Chondrocyte (in vitro differentiated cells): ENCODE measurements around the gene ZNF497. TPM values are rescaled to one million over a fixed set of nuclear protein-coding genes. Genes with fewer than 3 reads are reported as not detected.

Experiments
- DNase-seq: peaks from one replicate; pipeline ENCODE4 v3.0.0; 2021; ENCODE audit warnings: mixed read lengths, low spot score
- H3K27ac Mint-ChIP-seq: one replicate; pipeline ENCODE4 v1.8.0; 2021; ENCODE audit warnings: mild to moderate bottlenecking, moderate library complexity, mixed read lengths; ENCODE audit not compliant: unreplicated experiment
- H3K27me3 Mint-ChIP-seq: 2 replicates; pipeline ENCODE4 v1.8.0; 2021; ENCODE audit warnings: low read depth, mixed read lengths
- H3K36me3 Mint-ChIP-seq: 2 replicates; pipeline ENCODE4 v1.8.0; 2021; ENCODE audit warnings: low read depth, mixed read lengths
- H3K4me1 Mint-ChIP-seq: 2 replicates; pipeline ENCODE4 v1.8.0; 2021; ENCODE audit warnings: low read depth, mild to moderate bottlenecking, mixed read lengths
- H3K4me3 Mint-ChIP-seq: one replicate; pipeline ENCODE4 v1.8.0; 2021; ENCODE audit warnings: mild to moderate bottlenecking, moderate library complexity, mixed read lengths; ENCODE audit not compliant: unreplicated experiment
- H3K9me3 Mint-ChIP-seq: 2 replicates; pipeline ENCODE4 v1.8.0; 2021; ENCODE audit warnings: low read depth, mixed read lengths
- CTCF ChIP-seq: fragments of 200-600 bp; sonication (generic); IDR thresholded peaks from 2 replicates; pipeline ENCODE4 v1.5.0; 2021; ENCODE audit warnings: antibody characterized with exemption, mild to moderate bottlenecking, moderate library complexity
- microRNA-seq: library from miRNA; unstranded; fragments of <30 nt; microRNA quantifications from one replicate; pipeline ENCODE4 v1.2.0, GENCODE V29; 2020; ENCODE audit warnings: borderline number of aligned reads
- total RNA-seq: library from RNA; stranded (reverse); gene quantifications from 3 replicates; pipeline ENCODE4 v1.2.1, GENCODE V29; 2021

ZNF497 gene
- total RNA-seq, 1 donor from 2014 or later = 0.65 TPM

GRCh38 chr19:58307736-58308135 is 54.8 kb downstream of the ZNF497 start:
- no peaks in the 10 kb centered on the region for H3K27me3 Mint-ChIP-seq
- H3K27ac Mint-ChIP-seq = peak overlapping the region; percentile 17
- DNase-seq = no peak
- H3K4me3 Mint-ChIP-seq = no peak overlapping the region
- TF ChIP-seq CTCF = no peak
- H3K9me3 Mint-ChIP-seq = no peaks in the 10 kb centered on the region
- peaks cover 28% of the 10 kb centered on the region for H3K36me3 Mint-ChIP-seq
- peaks cover 30% of the 10 kb centered on the region for H3K4me1 Mint-ChIP-seq

- no peaks in the 10 kb centered on the region for H3K9me3 Mint-ChIP-seq
Observed at GRCh38 chr19:58305932-58306323, 56.6 kb downstream of the ZNF497 start.

GRCh38 chr19:58305065-58305931 is 57.3 kb downstream of the ZNF497 start, which contains the start of gene ERVK3-1:
Gene ERVK3-1 (plus strand): TSS chr19:58305377. CDS start chr19:58312169, 6,792 bp downstream.
- DNase-seq = peak; percentile 98
- Mint-ChIP-seq H3K27me3 (no peaks in the 10 kb centered on the region), H3K27ac (peak within 1 kb of the TSS; percentile 99), H3K9me3 (no peaks in the 10 kb centered on the region), H3K4me3 (peak within 1 kb of the TSS; percentile 94), H3K36me3 (peaks cover 25% of the 10 kb centered on the region), H3K4me1 (peaks cover 30% of the 10 kb centered on the region)
- peak; percentile 30 for TF ChIP-seq CTCF

More at GRCh38 chr19:58305932-58306323, 56.6 kb downstream of the ZNF497 start:
- H3K27me3 Mint-ChIP-seq = no peaks in the 10 kb centered on the region
- peaks cover 21% of the 10 kb centered on the region for H3K36me3 Mint-ChIP-seq
- DNase-seq = no peak
- H3K27ac Mint-ChIP-seq = peak overlapping the region; percentile 99
- no peak for TF ChIP-seq CTCF
- peaks cover 30% of the 10 kb centered on the region for H3K4me1 Mint-ChIP-seq
- peak overlapping the region; percentile 94 for H3K4me3 Mint-ChIP-seq

- peak overlapping the region; percentile 99 for H3K27ac Mint-ChIP-seq
- H3K4me1 Mint-ChIP-seq = peaks cover 30% of the 10 kb centered on the region
- peak overlapping the region; percentile 94 for H3K4me3 Mint-ChIP-seq
- TF ChIP-seq CTCF = no peak
- peaks cover 26% of the 10 kb centered on the region for H3K36me3 Mint-ChIP-seq
- no peaks in the 10 kb centered on the region for H3K27me3 Mint-ChIP-seq
- no peak for DNase-seq
- H3K9me3 Mint-ChIP-seq = no peaks in the 10 kb centered on the region
Observed at GRCh38 chr19:58304748-58305064, 57.8 kb downstream of the ZNF497 start.

Small RNA genes within 50 kb of the gene (microRNA-seq; reads per million reads assigned to microRNA genes)
- gene MIR4754 = not detected
- gene MIR6806 = not detected

Other genes starting within 250 kb of the ZNF497 start
- gene ZNF329, start 212.0 kb downstream of the ZNF497 start, total RNA-seq = 8.1 to 11.5 TPM (median 9.2 TPM) in 3 replicates
- gene ZNF274, start 179.7 kb downstream of the ZNF497 start, total RNA-seq = 12.7 to 14.1 TPM (median 13.2 TPM) in 3 replicates
- 16.2 to 24.7 TPM (median 17.4 TPM) in 3 replicates for gene ZNF544, start 133.8 kb downstream of the ZNF497 start, total RNA-seq
- 7.9 to 9.2 TPM (median 8.1 TPM) in 3 replicates for gene ZNF8, start 83.8 kb downstream of the ZNF497 start, total RNA-seq
- 25.3 to 29.4 TPM (median 26.0 TPM) in 3 replicates for gene ERVK3-1, start 57.4 kb downstream of the ZNF497 start, total RNA-seq
- gene ZSCAN22, start 35.8 kb downstream of the ZNF497 start, total RNA-seq = 2.8 to 3.2 TPM (median 3.0 TPM) in 3 replicates
- gene A1BG, start 9.3 kb downstream of the ZNF497 start, total RNA-seq = 49.7 to 53.8 TPM (median 50.2 TPM) in 3 replicates
- gene ZNF837, start 18.3 kb upstream of the ZNF497 start, total RNA-seq = 2.0 to 3.5 TPM (median 2.5 TPM) in 3 replicates
- 624 to 792 TPM (median 634 TPM) in 3 replicates for gene RPS5, start 24.5 kb upstream of the ZNF497 start, total RNA-seq
- gene RNF225, start 32.9 kb upstream of the ZNF497 start, total RNA-seq = not detected in 3 replicates
- 10.2 to 11.1 TPM (median 10.7 TPM) in 3 replicates for gene ZNF584, start 45.9 kb upstream of the ZNF497 start, total RNA-seq
- gene ZNF132, start 77.4 kb upstream of the ZNF497 start, total RNA-seq = 1.5 to 1.8 TPM (median 1.6 TPM) in 3 replicates
- 6.3 to 9.8 TPM (median 7.5 TPM) in 3 replicates for gene ZNF324B, start 88.9 kb upstream of the ZNF497 start, total RNA-seq
- 10.8 to 12.6 TPM (median 11.3 TPM) in 3 replicates for gene ZNF324, start 104.3 kb upstream of the ZNF497 start, total RNA-seq
- gene ZNF446, start 113.6 kb upstream of the ZNF497 start, total RNA-seq = 9.3 to 12.2 TPM (median 9.5 TPM) in 3 replicates
- gene SLC27A5, start 149.2 kb upstream of the ZNF497 start, total RNA-seq = 4.7 to 9.5 TPM (median 9.3 TPM) in 3 replicates
- gene ZBTB45, start 157.1 kb upstream of the ZNF497 start, total RNA-seq = 15.6 to 17.2 TPM (median 15.9 TPM) in 3 replicates
- 215 to 286 TPM (median 228 TPM) in 3 replicates for gene TRIM28, start 181.3 kb upstream of the ZNF497 start, total RNA-seq
- 85.1 to 99.4 TPM (median 85.9 TPM) in 3 replicates for gene CHMP2A, start 192.4 kb upstream of the ZNF497 start, total RNA-seq
- 70.3 to 80.7 TPM (median 76.3 TPM) in 3 replicates for gene UBE2M, start 195.9 kb upstream of the ZNF497 start, total RNA-seq
- gene MZF1, start 210.6 kb upstream of the ZNF497 start, total RNA-seq = 15.2 to 22.3 TPM (median 15.8 TPM) in 3 replicates